SJCRH30 (cell line): ENCODE data around the gene ZNF446. TPM values are rescaled to one million over a fixed set of nuclear protein-coding genes. Genes with fewer than 3 reads are reported as not detected.
A peak's percentile ranks its signal among the peaks of the same experiment; 100 is the strongest.

Source experiments
- DNase-seq, 2 experiments: peaks; one replicate each; pipeline ENCODE4 v3.0.0-alpha.2; 2015 to 2020
- H3K27ac ChIP-seq: fragments of 250-450 bp; sonication (Bioruptor Pico); 2 replicates; pipeline ENCODE4 v1.5.1; 2020; ENCODE audit warnings: mild to moderate bottlenecking, moderate library complexity
- H3K27me3 ChIP-seq: fragments of 250-450 bp; sonication (Bioruptor Pico); 2 replicates; pipeline ENCODE4 v1.5.1; 2020; ENCODE audit warnings: mild to moderate bottlenecking, moderate library complexity
- H3K36me3 ChIP-seq: fragments of 250-450 bp; sonication (Bioruptor Pico); 2 replicates; pipeline ENCODE4 v1.5.1; 2020; ENCODE audit warnings: mild to moderate bottlenecking, moderate library complexity
- H3K4me1 ChIP-seq: fragments of 250-450 bp; sonication (Bioruptor Pico); 2 replicates; pipeline ENCODE4 v1.5.1; 2020; ENCODE audit warnings: mild to moderate bottlenecking, moderate library complexity
- H3K4me3 ChIP-seq: fragments of 250-450 bp; sonication (Bioruptor Pico); 2 replicates; pipeline ENCODE4 v1.5.1; 2020; ENCODE audit warnings: mild to moderate bottlenecking, moderate library complexity
- H3K9me3 ChIP-seq: fragments of 250-450 bp; sonication (Bioruptor Pico); replicated peaks from 2 replicates; pipeline ENCODE4 v1.5.1; 2020; ENCODE audit warnings: mild to moderate bottlenecking, moderate library complexity
- total RNA-seq: library from RNA; depleted of rRNA; stranded (reverse); fragments of >200 nt; shearing (Covaris generic); gene quantifications from 2 replicates; pipeline ENCODE4 v1.2.3, GENCODE V29; 2014; rRNA removed

ZNF446 gene
- total RNA-seq, 1 experiment from 2014 or later = 6.1 TPM

DNA sequence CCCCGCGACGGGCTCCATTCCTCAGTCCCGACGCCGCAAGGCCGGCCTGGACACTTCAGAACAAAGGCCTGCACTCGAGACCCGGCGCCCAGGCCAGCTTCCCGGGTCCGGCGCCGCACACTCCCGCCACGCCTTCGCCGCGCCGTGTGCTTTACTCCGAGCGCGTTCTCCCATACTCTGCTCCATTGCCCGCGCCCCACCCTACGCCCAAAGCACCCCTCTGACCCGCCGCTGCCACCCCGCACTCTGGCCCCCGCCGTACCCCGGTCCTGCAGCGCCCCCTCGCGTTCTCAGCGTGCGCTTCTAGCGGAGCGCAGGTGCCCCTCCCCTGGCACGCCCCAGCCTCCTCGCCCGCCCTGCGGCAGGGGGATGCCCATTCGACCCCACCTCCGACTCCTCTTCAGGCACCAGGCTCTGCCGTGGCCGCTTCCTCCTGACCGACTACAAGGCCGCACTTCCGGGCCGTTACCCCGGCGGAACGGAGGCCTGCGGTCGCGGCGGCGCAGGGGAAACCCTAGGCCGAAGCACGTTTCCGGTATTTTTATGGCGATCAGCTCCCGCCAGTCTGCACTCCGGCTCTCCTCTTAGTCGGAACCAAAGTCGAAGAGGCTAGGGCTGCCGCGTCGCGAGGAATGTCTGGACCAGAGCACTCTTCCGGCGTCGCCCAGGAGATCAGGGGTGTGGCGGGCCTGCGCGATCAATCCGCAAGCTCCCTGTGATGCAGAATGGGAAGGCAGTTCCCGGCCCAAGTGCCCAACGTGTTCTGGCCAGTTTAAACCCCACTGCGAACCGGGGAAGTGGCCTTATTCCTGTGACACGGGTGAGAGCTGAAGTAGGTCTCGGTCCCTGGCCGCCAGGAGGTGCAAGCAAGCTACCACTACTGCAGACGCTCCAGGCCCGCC is 43.5 kb downstream of the ZNF446 start, which contains the start of gene ZBTB45:
Gene ZBTB45 (minus strand): TSS at position 456 of the 902 bp plus-strand sequence. CDS start 2,137 bp downstream, outside the sequence.
- H3K4me3 ChIP-seq = peak within 1 kb of the TSS; percentile 75
- no peaks in the 10 kb centered on the region for H3K27me3 ChIP-seq
- H3K9me3 ChIP-seq = no peaks in the 10 kb centered on the region
- peak; percentile 93 to 96 for DNase-seq
- H3K36me3 ChIP-seq = no peaks in the 10 kb centered on the region; the same call in 1 of the 2 replicates
- H3K4me1 ChIP-seq = no peaks in the 10 kb centered on the region
- peak within 1 kb of the TSS; percentile 67 for H3K27ac ChIP-seq

DNA sequence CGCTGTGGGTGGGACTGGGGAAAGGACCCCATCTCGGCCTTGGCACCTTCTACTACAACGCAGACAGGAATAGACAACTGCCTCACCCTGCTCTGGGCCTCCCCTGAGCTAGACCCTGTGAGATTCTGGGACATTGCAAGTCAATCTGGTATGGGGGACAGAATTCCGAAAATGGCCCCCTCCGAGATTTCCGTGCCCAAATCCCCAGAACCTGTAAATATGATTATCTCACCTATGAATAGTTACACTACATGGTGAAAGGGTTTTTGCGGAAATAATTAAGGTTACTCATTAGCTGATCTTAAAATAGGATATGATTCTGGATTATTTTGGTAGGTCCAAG is 44.1 kb downstream of the ZNF446 start:
- H3K4me1 ChIP-seq = no peaks in the 10 kb centered on the region
- H3K27me3 ChIP-seq = no peaks in the 10 kb centered on the region
- DNase-seq = no peak
- H3K4me3 ChIP-seq = peak overlapping the region; percentile 75
- no peaks in the 10 kb centered on the region; the same call in 1 of the 2 replicates for H3K36me3 ChIP-seq
- no peaks in the 10 kb centered on the region for H3K9me3 ChIP-seq
- peak overlapping the region; percentile 67 for H3K27ac ChIP-seq

DNA sequence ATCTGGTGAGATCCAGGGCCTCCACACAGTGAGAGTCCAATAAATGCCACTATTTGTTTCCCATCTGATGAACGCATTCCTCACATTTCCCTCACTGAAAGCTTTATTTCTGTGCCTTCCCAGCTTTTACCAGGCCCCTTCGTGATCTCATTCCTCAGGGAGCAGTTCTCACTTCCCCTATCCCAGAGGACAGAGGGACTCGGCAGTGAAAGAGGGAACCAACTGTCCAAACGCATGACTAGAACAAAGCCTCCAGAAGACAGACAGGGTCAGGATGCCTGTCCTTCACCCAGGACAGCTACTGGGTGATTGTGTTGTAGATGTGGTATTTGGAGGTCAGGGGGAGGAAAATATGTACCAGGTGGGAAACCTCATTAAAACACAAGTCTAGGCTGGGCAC is 45.5 kb downstream of the ZNF446 start:
- H3K36me3 ChIP-seq = no peaks in the 10 kb centered on the region
- H3K4me1 ChIP-seq = no peaks in the 10 kb centered on the region
- H3K4me3 ChIP-seq = no peak overlapping the region
- no peak overlapping the region for H3K27ac ChIP-seq
- H3K27me3 ChIP-seq = no peaks in the 10 kb centered on the region
- no peak for DNase-seq
- H3K9me3 ChIP-seq = no peaks in the 10 kb centered on the region

DNA sequence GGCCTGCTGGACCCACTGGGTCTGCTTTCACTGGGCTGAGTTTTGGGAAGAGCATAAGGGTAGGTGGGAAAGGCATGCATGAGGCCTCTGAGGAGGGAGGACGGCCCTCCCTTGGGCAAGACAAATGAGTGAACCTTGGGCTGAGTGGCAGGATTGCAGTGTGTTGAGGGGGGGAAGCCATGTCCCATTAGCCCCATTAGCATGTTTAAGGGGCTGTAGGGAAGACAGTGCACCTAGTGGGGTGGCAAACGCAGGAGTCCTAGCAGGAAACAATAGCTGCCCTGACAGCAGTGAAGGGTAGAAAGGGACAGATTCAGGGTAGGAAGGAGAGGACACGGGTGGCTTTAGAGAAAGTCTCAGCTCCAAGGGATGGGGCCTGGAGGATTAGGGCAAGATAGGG is 46.6 kb downstream of the ZNF446 start:
- no peaks in the 10 kb centered on the region for H3K4me1 ChIP-seq
- H3K36me3 ChIP-seq = no peaks in the 10 kb centered on the region
- no peak overlapping the region for H3K4me3 ChIP-seq
- H3K27ac ChIP-seq = no peak overlapping the region
- H3K9me3 ChIP-seq = no peaks in the 10 kb centered on the region
- DNase-seq = no peak
- no peaks in the 10 kb centered on the region for H3K27me3 ChIP-seq

DNA sequence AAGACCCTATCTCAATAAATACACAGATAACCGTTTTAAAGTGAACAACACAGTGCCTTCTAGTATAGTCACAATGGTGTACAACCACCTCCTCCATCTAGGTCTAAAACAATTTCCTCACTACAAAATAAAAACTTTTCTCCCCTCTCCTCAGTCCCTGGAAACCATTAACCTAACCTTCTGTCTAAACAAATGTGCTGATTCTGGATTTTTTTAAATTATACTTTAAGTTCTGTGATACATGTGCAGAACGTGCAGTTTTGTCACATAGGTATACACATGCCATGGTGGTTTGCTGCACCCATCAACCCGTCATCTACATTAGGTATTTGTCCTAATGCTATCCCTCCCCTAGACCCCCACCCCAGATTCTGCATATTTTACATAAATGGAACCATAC is 53.3 kb downstream of the ZNF446 start:
- Histone ChIP-seq H3K27me3 (no peaks in the 10 kb centered on the region), H3K4me1 (no peaks in the 10 kb centered on the region), H3K27ac (no peak overlapping the region), H3K9me3 (no peaks in the 10 kb centered on the region), H3K36me3 (no peaks in the 10 kb centered on the region), H3K4me3 (no peak overlapping the region)
- DNase-seq = no peak

Other genes starting within 250 kb of the ZNF446 start
- gene ZNF544, start 247.4 kb upstream of the ZNF446 start, total RNA-seq = 40.5 and 46.1 TPM in 2 replicates
- 12.7 and 13.4 TPM in 2 replicates for gene ZNF8, start 197.4 kb upstream of the ZNF446 start, total RNA-seq
- gene ERVK3-1, start 171.0 kb upstream of the ZNF446 start, total RNA-seq = 45.0 and 47.4 TPM in 2 replicates
- gene ZSCAN22, start 149.4 kb upstream of the ZNF446 start, total RNA-seq = 4.7 and 5.0 TPM in 2 replicates
- gene A1BG, start 122.9 kb upstream of the ZNF446 start, total RNA-seq = 9.7 and 10.2 TPM in 2 replicates
- 0.45 and 0.73 TPM in 2 replicates for gene ZNF497, start 113.6 kb upstream of the ZNF446 start, total RNA-seq
- 0.30 and 0.47 TPM in 2 replicates for gene ZNF837, start 95.3 kb upstream of the ZNF446 start, total RNA-seq
- 1,942 and 2,376 TPM in 2 replicates for gene RPS5, start 89.1 kb upstream of the ZNF446 start, total RNA-seq
- 0.20 and 0.38 TPM in 2 replicates for gene RNF225, start 80.7 kb upstream of the ZNF446 start, total RNA-seq
- gene ZNF584, start 67.7 kb upstream of the ZNF446 start, total RNA-seq = 12.2 and 13.8 TPM in 2 replicates
- gene ZNF132, start 36.2 kb upstream of the ZNF446 start, total RNA-seq = not detected in 2 replicates
- gene ZNF324B, start 24.7 kb upstream of the ZNF446 start, total RNA-seq = 6.4 and 6.7 TPM in 2 replicates
- gene ZNF324, start 9.3 kb upstream of the ZNF446 start, total RNA-seq = 9.1 and 9.6 TPM in 2 replicates
- 0.89 and 1.0 TPM in 2 replicates for gene SLC27A5, start 35.6 kb downstream of the ZNF446 start, total RNA-seq
- gene ZBTB45, start 43.5 kb downstream of the ZNF446 start, total RNA-seq = 5.1 and 5.5 TPM in 2 replicates
- 586 and 615 TPM in 2 replicates for gene TRIM28, start 67.7 kb downstream of the ZNF446 start, total RNA-seq
- gene CHMP2A, start 78.8 kb downstream of the ZNF446 start, total RNA-seq = 40.1 and 44.9 TPM in 2 replicates
- 62.8 and 72.0 TPM in 2 replicates for gene UBE2M, start 82.3 kb downstream of the ZNF446 start, total RNA-seq
- gene MZF1, start 97.0 kb downstream of the ZNF446 start, total RNA-seq = 6.0 and 6.5 TPM in 2 replicates